GM08714 (cell line): ENCODE data around the gene HLA-A.

Experiments
- H3K4me3 ChIP-seq: fragments of 200-500 bp; sonication (Bioruptor generic); 2 replicates; pipeline ENCODE4 v1.5.1; 2014; ENCODE audit warnings: mild to moderate bottlenecking, low read length, inconsistent platforms
- ZNF274 ChIP-seq: IDR thresholded peaks from 2 replicates; pipeline ENCODE4 v1.6.1; 2012; ENCODE audit warnings: mild to moderate bottlenecking, low read depth, low read length

The HLA-A gene

GRCh38 chr6:29981211-29981812, 39.0 kb downstream of the HLA-A start:
- TF ChIP-seq ZNF274: no peak
- H3K4me3 ChIP-seq: no peak overlapping the region

DNA sequence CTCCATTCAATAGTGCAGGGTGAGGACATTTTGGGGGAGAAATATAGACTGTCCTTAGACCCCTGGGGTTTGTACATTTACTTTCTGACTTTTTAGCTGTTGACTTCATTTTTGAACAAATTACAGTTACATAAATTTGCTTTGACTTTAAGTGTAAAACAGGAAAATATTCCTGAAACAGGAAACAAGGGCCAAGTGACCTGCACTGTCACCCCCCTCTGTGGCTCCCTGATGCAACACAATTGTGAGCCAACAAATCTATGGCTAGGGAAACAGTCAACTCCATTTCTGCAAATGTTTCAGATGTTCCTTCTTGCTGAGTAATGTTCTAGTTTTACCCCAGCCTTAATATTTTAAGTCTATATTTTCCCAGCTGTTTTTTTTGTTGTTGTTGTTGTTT, 39.8 kb downstream of the HLA-A start:
- no peak for TF ChIP-seq ZNF274

GRCh38 chr6:29984232-29984631, 41.9 kb downstream of the HLA-A start:
- no peak for TF ChIP-seq ZNF274
- no peak overlapping the region for H3K4me3 ChIP-seq

More for the DNA sequence above, 39.8 kb downstream of the HLA-A start:
- H3K4me3 ChIP-seq: no peak overlapping the region

- no peak for TF ChIP-seq ZNF274
- H3K4me3 ChIP-seq: no peak overlapping the region
Measured at GRCh38 chr6:29984992-29985391, 42.7 kb downstream of the HLA-A start.

DNA sequence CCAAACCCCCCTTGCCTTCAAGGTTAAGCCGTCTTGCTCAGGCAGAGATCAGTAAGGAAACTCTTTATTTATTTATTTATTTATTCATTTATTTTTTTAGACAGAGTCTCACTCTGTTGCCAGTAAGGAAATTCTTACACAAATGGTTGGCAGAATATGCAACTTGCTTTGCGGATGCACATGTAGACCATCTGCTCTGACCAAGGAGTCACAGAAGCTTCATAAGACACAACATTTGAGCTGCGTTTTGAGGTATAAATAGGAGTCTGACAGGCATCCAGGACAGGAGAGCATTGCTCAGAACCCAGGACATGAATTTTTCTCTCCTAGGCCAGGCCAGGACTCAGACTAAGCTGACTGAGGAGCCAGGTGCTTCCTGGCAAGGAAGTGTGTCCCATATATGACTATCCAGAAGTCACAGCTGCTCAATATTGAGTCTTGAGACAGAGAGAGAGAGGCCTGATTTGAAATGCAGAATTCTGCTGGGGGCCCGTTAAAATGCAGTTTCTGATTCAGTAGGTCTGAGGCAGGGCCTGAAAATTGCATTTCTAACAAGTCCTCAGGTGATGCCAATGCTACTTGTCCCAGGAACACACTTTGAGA, 43.9 kb downstream of the HLA-A start:
- H3K4me3 ChIP-seq: no peak overlapping the region
- no peak for TF ChIP-seq ZNF274

GRCh38 chr6:29989211-29989610, 46.9 kb downstream of the HLA-A start:
- TF ChIP-seq ZNF274: no peak
- H3K4me3 ChIP-seq: no peak overlapping the region

DNA sequence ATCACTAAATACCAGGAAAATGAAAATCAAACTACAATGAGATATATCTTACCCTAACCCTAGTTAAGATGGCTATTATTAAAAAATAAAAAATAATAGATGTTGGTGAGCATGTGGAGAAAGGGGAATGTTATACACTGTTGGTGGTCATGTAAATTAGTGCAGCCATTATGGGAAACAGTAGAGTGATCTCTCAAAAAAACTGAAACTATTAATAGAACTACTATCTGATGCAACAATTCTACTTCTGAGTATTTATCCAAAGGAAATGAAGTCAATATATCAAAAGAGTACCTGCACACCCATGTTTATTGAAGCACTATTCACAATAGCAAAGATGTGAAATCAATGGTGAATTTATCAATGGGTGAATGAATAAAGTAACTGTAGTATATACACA, 48.6 kb downstream of the HLA-A start:
- no peak overlapping the region for H3K4me3 ChIP-seq
- no peak for TF ChIP-seq ZNF274

- no peak for TF ChIP-seq ZNF274
- no peak overlapping the region for H3K4me3 ChIP-seq
Measured at GRCh38 chr6:29992807-29993206, 50.5 kb downstream of the HLA-A start.

DNA sequence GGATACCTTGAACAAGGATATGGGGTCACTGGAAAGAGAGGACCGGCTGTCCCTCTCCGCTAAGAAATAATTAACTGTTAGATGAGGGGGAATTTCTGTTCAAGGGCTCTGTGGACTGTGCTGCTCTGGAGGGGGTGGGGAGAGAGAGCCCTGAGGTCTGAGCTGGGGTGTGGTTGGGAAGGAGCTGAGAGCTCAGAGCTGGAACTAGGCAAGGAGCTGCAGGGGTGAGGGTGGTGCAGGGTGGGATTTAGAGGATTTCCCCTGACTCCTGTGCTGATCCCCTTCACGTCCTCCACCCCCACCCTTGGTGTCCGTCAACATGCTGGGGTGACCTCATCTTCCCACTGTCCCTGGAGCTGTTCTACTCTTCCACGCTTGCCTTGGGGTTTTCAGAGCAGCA, 52.5 kb downstream of the HLA-A start:
- TF ChIP-seq ZNF274: no peak
- no peak overlapping the region for H3K4me3 ChIP-seq

DNA sequence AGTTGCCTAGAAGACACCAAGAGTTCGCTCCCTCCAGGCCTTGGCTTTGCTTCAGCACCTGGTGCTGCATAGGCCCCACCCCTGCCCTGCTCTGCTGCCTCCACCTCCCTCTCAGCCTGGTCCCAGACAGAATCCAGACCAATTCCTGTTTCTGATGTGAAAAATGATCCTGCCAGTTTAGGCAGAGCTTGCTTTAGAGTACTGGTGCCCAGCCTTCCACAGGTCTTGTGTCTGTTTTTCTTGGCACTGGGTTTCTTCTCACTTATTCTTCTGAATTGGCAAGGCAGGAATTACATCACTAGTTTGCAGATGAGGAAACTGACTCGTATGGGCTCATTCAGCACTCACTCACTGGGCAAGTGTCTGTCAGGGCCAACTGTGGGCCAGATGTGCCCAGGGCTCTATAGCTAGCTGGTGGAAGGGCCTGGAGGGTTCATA, 53.0 kb downstream of the HLA-A start:
- H3K4me3 ChIP-seq: no peak overlapping the region
- TF ChIP-seq ZNF274: no peak
